Trophoblast cell (in vitro differentiated cells and primary cell): Measurements from ENCODE around the gene YTHDF1.
A peak's percentile ranks its signal among the peaks of the same experiment; 100 is the strongest.

ENCODE experiments used
- DNase-seq, 2 donors: peaks; one replicate each; pipeline ENCODE4 v3.0.0-alpha.2; 2016
- H2AFZ ChIP-seq: 2 replicates; pipeline ENCODE4 v1.6.1; 2013; ENCODE audit warnings: low read length, moderate library complexity, mild to moderate bottlenecking; ENCODE audit not compliant: insufficient read depth, poor library complexity
- H2AK5ac ChIP-seq: 2 replicates; pipeline ENCODE4 v1.6.1; 2013; ENCODE audit warnings: mild to moderate bottlenecking, low read length
- H2BK120ac ChIP-seq: 2 replicates; pipeline ENCODE4 v1.6.1; 2013; ENCODE audit warnings: low read length, mild to moderate bottlenecking, moderate library complexity; ENCODE audit not compliant: insufficient read depth, poor library complexity
- H2BK12ac ChIP-seq: 2 replicates; pipeline ENCODE4 v1.6.1; 2013; ENCODE audit warnings: mild to moderate bottlenecking, low read length, moderate library complexity
- H2BK5ac ChIP-seq: 2 replicates; pipeline ENCODE4 v1.6.1; 2013; ENCODE audit warnings: low read length, low read depth, moderate library complexity, mild to moderate bottlenecking; ENCODE audit not compliant: poor library complexity
- H3K14ac ChIP-seq: 2 replicates; pipeline ENCODE4 v1.6.1; 2013; ENCODE audit warnings: mild to moderate bottlenecking, low read length
- H3K18ac ChIP-seq: 2 replicates; pipeline ENCODE4 v1.6.1; 2013; ENCODE audit warnings: mild to moderate bottlenecking, low read length
- H3K23ac ChIP-seq: 2 replicates; pipeline ENCODE4 v1.6.1; 2013; ENCODE audit warnings: low read length
- H3K27ac ChIP-seq: 2 replicates; pipeline ENCODE4 v1.5.1; 2013; ENCODE audit warnings: low read depth, mild to moderate bottlenecking, inconsistent platforms, low read length, moderate library complexity
- H3K27me3 ChIP-seq: 2 replicates; pipeline ENCODE4 v1.6.1; 2013; ENCODE audit warnings: inconsistent platforms, mild to moderate bottlenecking, low read length, moderate library complexity; ENCODE audit not compliant: insufficient read depth
- H3K36me3 ChIP-seq, 2 experiments: 1 replicate in 1 of 2; 2 replicates in 1 of 2; pipeline ENCODE4 v1.6.1; 2013; ENCODE audit warnings: low read length in 2 of 2, mild to moderate bottlenecking in 2 of 2, moderate library complexity in 1 of 2; ENCODE audit not compliant: insufficient read depth in 2 of 2, control insufficient read depth in 1 of 2
- H3K4ac ChIP-seq: 2 replicates; pipeline ENCODE4 v1.6.1; 2013; ENCODE audit warnings: low read depth, mild to moderate bottlenecking, low read length, moderate library complexity
- H3K4me1 ChIP-seq, 2 experiments: 1 replicate in 1 of 2; 2 replicates in 1 of 2; pipeline ENCODE4 v1.6.1; 2013; ENCODE audit warnings: low read length in 2 of 2, mild to moderate bottlenecking in 2 of 2, moderate library complexity in 1 of 2; ENCODE audit not compliant: insufficient read depth in 2 of 2, control insufficient read depth in 1 of 2
- H3K4me2 ChIP-seq: 2 replicates; pipeline ENCODE4 v1.6.1; 2013; ENCODE audit warnings: inconsistent platforms, mild to moderate bottlenecking, low read length, moderate library complexity
- H3K4me3 ChIP-seq: 2 replicates; pipeline ENCODE4 v1.5.1; 2013; ENCODE audit warnings: mild to moderate bottlenecking, low read depth, low read length, inconsistent platforms
- H3K79me1 ChIP-seq: one replicate; pipeline ENCODE4 v1.6.1; 2013; ENCODE audit warnings: low read length
- H3K79me2 ChIP-seq: 2 replicates; pipeline ENCODE4 v1.6.1; 2013; ENCODE audit warnings: low read length, mild to moderate bottlenecking; ENCODE audit not compliant: control insufficient read depth, insufficient read depth, poor library complexity
- H3K9ac ChIP-seq: 2 replicates; pipeline ENCODE4 v1.6.1; 2013; ENCODE audit warnings: mild to moderate bottlenecking, low read length
- H3K9me3 ChIP-seq: 2 replicates; pipeline ENCODE4 v1.6.1; 2013; ENCODE audit warnings: low read depth, mild to moderate bottlenecking, control low read depth, inconsistent platforms, low read length; ENCODE audit not compliant: insufficient read depth
- H4K12ac ChIP-seq: 2 replicates; pipeline ENCODE4 v1.6.1; 2013; ENCODE audit warnings: low read depth, mild to moderate bottlenecking, low read length, moderate library complexity
- H4K8ac ChIP-seq: 2 replicates; pipeline ENCODE4 v1.6.1; 2013; ENCODE audit warnings: low read depth, mild to moderate bottlenecking, low read length, moderate library complexity
- H4K91ac ChIP-seq: one replicate; pipeline ENCODE4 v1.6.1; 2013; ENCODE audit warnings: low read depth, mild to moderate bottlenecking, low read length, moderate library complexity
- WGBS: extraction: QIAGEN DNeasy Blood & Tissue Kit; methylation state at CpG from one replicate; pipeline ENCODE4 v1.1.7; 2013; ENCODE audit warnings: missing lambda C conversion rate; ENCODE audit not compliant: insufficient read length, insufficient coverage; ENCODE audit errors: extremely low coverage; 5-methylcytosine and 5-hydroxymethylcytosine counted together

The YTHDF1 gene

GRCh38 chr20:63204362-63204761 lies 11.6 kb downstream of the YTHDF1 start:
- peaks cover 39% of the 10 kb centered on the region for H3K79me2 ChIP-seq
- WGBS: no CpG with 5 or more reads among the region's 5 CpGs
- H3K9me3 ChIP-seq: no peaks in the 10 kb centered on the region
- H3K9ac ChIP-seq: no peak overlapping the region
- no peak for DNase-seq
- H2AK5ac ChIP-seq: no peak overlapping the region
- H4K12ac ChIP-seq: no peak overlapping the region
- no peak overlapping the region for H2BK5ac ChIP-seq
- no peak overlapping the region for H4K91ac ChIP-seq
- H3K4ac ChIP-seq: peak overlapping the region; percentile 87
- no peak overlapping the region for H2BK12ac ChIP-seq
- no peak overlapping the region for H3K14ac ChIP-seq
- H3K4me2 ChIP-seq: no peak overlapping the region
- H4K8ac ChIP-seq: no peak overlapping the region
- no peak overlapping the region for H3K23ac ChIP-seq
- H3K27me3 ChIP-seq: no peaks in the 10 kb centered on the region
- H3K18ac ChIP-seq: no peak overlapping the region
- H3K4me3 ChIP-seq: no peak overlapping the region
- H2BK120ac ChIP-seq: no peak overlapping the region
- H2AFZ ChIP-seq: no peak overlapping the region
- H3K36me3 ChIP-seq: peaks cover 74 to 79% of the 10 kb centered on the region in 2 experiments
- no peak overlapping the region for H3K27ac ChIP-seq
- H3K4me1 ChIP-seq: peaks cover 0 to 2% of the 10 kb centered on the region in 2 experiments
- H3K79me1 ChIP-seq: no peaks in the 10 kb centered on the region

DNA sequence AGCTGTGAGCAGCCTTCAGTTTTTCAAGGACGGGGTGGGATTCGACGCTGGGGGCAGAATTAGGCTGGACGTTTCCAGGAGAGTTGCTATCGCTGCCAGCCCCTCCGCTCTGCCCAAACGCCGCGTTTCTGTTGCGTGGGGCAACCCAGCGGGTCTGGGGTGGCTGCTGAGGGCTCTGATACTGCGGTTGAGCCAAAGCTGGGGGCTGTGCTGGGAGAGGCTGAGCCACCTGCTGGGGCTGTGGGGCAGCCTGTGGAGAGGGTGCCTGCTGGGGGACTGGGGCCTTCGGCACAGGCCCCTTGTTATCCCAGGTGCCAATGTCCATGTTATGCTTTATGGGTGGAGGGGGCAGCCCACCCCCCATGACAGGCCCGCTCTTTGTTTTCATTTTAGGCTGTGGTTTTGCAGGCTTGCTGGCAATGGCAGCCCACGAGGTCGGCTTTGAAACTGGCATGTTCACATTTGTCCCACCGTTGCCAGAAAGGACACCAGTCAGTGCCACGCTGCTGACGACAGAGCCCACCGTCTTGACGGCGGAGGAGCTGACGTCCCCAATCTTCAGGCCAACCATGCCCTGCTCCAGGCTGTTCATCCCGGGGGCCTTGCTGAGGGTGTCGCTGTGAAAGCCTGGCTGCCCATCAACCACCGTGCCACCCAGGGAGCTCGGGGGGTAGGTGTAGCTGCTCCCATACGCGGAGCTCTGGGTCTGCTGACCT lies 13.0 kb downstream of the YTHDF1 start:
- DNase-seq: no peak
- Histone ChIP-seq H3K27ac (no peak overlapping the region), H3K4me1 (peaks cover 0 to 2% of the 10 kb centered on the region in 2 experiments), H2BK120ac (no peak overlapping the region), H3K36me3 (peaks cover 66 to 71% of the 10 kb centered on the region in 2 experiments), H3K14ac (no peak overlapping the region), H3K18ac (no peak overlapping the region), H3K79me1 (no peaks in the 10 kb centered on the region), H2BK12ac (no peak overlapping the region), H3K9me3 (no peaks in the 10 kb centered on the region), H4K12ac (no peak overlapping the region), H3K23ac (no peak overlapping the region), H3K79me2 (peaks cover 36% of the 10 kb centered on the region), H2AFZ (no peak overlapping the region), H3K9ac (no peak overlapping the region), H2AK5ac (no peak overlapping the region), H2BK5ac (no peak overlapping the region), H3K4me3 (no peak overlapping the region), H4K8ac (no peak overlapping the region), H3K4ac (peak overlapping the region; percentile 87), H3K27me3 (no peaks in the 10 kb centered on the region), H3K4me2 (no peak overlapping the region), H4K91ac (no peak overlapping the region)
- no CpG with 5 or more reads among the region's 29 CpGs for WGBS

DNA sequence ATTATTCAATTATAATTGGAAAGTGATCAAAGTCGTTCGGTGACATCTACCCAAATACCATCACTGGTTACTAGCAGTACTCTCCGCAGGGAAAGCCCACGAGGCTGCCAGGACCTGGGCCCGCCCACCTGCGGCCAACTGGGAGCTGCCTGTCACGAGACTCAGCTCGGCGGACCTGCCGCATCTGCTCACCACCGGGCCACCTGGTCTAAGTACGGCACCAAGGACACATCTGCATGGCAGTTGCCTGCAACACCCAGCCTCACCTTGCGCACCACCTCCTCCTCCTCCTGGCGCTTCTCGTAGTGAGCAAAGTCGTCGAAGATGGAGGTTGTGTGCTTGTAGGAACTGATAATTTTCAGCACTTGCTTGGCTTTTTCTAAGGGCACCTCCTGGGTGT lies 13.9 kb downstream of the YTHDF1 start:
- no peak overlapping the region for H3K4me3 ChIP-seq
- no peak overlapping the region for H3K14ac ChIP-seq
- no peak overlapping the region for H2BK120ac ChIP-seq
- DNase-seq: no peak
- no peak overlapping the region for H3K18ac ChIP-seq
- H4K8ac ChIP-seq: no peak overlapping the region
- H2AK5ac ChIP-seq: no peak overlapping the region
- H2BK5ac ChIP-seq: no peak overlapping the region
- no peaks in the 10 kb centered on the region for H3K79me1 ChIP-seq
- H2BK12ac ChIP-seq: no peak overlapping the region
- H4K12ac ChIP-seq: no peak overlapping the region
- H3K9me3 ChIP-seq: no peaks in the 10 kb centered on the region
- H4K91ac ChIP-seq: no peak overlapping the region
- H3K79me2 ChIP-seq: peaks cover 37% of the 10 kb centered on the region
- H3K4me1 ChIP-seq: peaks cover 0 to 2% of the 10 kb centered on the region in 2 experiments
- no peaks in the 10 kb centered on the region for H3K27me3 ChIP-seq
- peak overlapping the region; percentile 97 for H3K4ac ChIP-seq
- no peak overlapping the region for H2AFZ ChIP-seq
- H3K27ac ChIP-seq: no peak overlapping the region
- no CpG with 5 or more reads among the region's 17 CpGs for WGBS
- H3K23ac ChIP-seq: no peak overlapping the region
- H3K36me3 ChIP-seq: peaks cover 64 to 74% of the 10 kb centered on the region in 2 experiments
- H3K4me2 ChIP-seq: no peak overlapping the region
- no peak overlapping the region for H3K9ac ChIP-seq

- H2AK5ac ChIP-seq: no peak overlapping the region
- H2BK5ac ChIP-seq: no peak overlapping the region
- peak overlapping the region; percentile 26 for H3K4ac ChIP-seq
- H2AFZ ChIP-seq: no peak overlapping the region
- H3K18ac ChIP-seq: no peak overlapping the region
- no peak overlapping the region for H3K4me3 ChIP-seq
- H4K12ac ChIP-seq: no peak overlapping the region
- no peak overlapping the region for H3K14ac ChIP-seq
- H2BK120ac ChIP-seq: no peak overlapping the region
- no peak overlapping the region for H4K91ac ChIP-seq
- H3K36me3 ChIP-seq: peaks cover 47 to 60% of the 10 kb centered on the region in 2 experiments
- no peak overlapping the region for H3K4me2 ChIP-seq
- H3K4me1 ChIP-seq: peaks cover 0 to 2% of the 10 kb centered on the region in 2 experiments
- no peak overlapping the region for H2BK12ac ChIP-seq
- no peaks in the 10 kb centered on the region for H3K27me3 ChIP-seq
- DNase-seq: no peak
- H3K9ac ChIP-seq: no peak overlapping the region
- H3K9me3 ChIP-seq: no peaks in the 10 kb centered on the region
- WGBS: no CpG with 5 or more reads among the region's 7 CpGs
- H3K79me1 ChIP-seq: no peaks in the 10 kb centered on the region
- H3K23ac ChIP-seq: no peak overlapping the region
- H4K8ac ChIP-seq: no peak overlapping the region
- peaks cover 21% of the 10 kb centered on the region for H3K79me2 ChIP-seq
- no peak overlapping the region for H3K27ac ChIP-seq
Measured at GRCh38 chr20:63198606-63199005, 17.3 kb downstream of the YTHDF1 start.
